Stimulated activated CD4-positive, alpha-beta T cell treated with anti-CD3 and anti-CD28 coated beads, Interleukin-1b, Interleukin-23, amount 100 ng/mL, for 4 hours (primary cell): ENCODE results near the gene ZNF429.
"Not testable (repeated sequence)": the region's sequence is repeated elsewhere in the genome, so short reads cannot be mapped to it uniquely, and the experiment has no call there.

Source experiments
- DNase-seq, 2 donors: peaks; one replicate each; pipeline ENCODE4 v3.0.0-alpha.2; 2020; ENCODE audit warnings: low read depth in 2 of 2

Gene ZNF429

GRCh38 chr19:21590867-21591266 is 85.5 kb downstream of the ZNF429 start:
- DNase-seq: no peak

- no peak for DNase-seq
These were observed 87.6 kb downstream of the ZNF429 start for GRCh38 chr19:21593008-21593481.

- no peak for DNase-seq
These were observed 88.1 kb downstream of the ZNF429 start for GRCh38 chr19:21593502-21593901.

GRCh38 chr19:21593934-21594820 is 88.8 kb downstream of the ZNF429 start:
- no peak for DNase-seq

GRCh38 chr19:21595185-21595584 is 89.8 kb downstream of the ZNF429 start:
- no peak for DNase-seq

- no peak for DNase-seq
These were observed 96.8 kb downstream of the ZNF429 start for GRCh38 chr19:21602082-21602658.

GRCh38 chr19:21602659-21603430 is 97.4 kb downstream of the ZNF429 start:
- DNase-seq: not testable (repeated sequence)

GRCh38 chr19:21603431-21604231 is 98.2 kb downstream of the ZNF429 start:
- no peak for DNase-seq

GRCh38 chr19:21604351-21604926 is 99.0 kb downstream of the ZNF429 start:
- no peak for DNase-seq
